ENCODE data around the gene DYNC1I2.

The DYNC1I2 gene

DNA sequence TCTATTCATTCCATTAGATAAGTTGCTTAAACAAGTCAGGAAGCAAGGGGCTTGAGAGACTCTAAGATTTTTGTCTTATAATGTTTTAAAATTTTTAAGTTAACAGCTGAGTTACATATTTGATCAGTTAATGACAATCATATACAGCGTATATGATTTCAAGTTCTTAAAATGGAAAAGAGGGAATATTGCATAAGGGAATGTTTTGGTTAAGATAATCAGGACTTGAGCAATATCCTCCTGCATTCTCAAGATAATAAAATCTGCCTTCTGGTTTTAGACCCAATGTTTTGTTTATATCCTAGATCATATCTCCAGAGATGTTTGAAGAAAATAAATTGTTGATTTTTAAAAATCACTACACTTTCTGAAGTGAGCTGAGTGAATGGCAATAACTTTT, 13.4 kb upstream of the DYNC1I2 start:
- no peak for DNase-seq (ENCODE audit: insufficient read length, low spot score)
- TF ChIP-seq PAX5 (IDR thresholded peaks at IDR 0.05; ENCODE audit: insufficient read depth, low read length, severe bottlenecking) (no peak), TAF1 (IDR thresholded peaks at IDR 0.05; ENCODE audit: low read depth, low read length) (no peak), POU2F2 (IDR thresholded peaks at IDR 0.05; ENCODE audit: low read depth, low read length) (no peak), POLR2A (IDR thresholded peaks at IDR 0.05; ENCODE audit: low read depth, low read length) (no peak), SPI1 (IDR thresholded peaks at IDR 0.05; ENCODE audit: low read depth, low read length) (no peak), POLR2AphosphoS5 (IDR thresholded peaks at IDR 0.05; ENCODE audit: low read depth, low read length) (no peak)
- no peak for FAIRE-seq

DNA sequence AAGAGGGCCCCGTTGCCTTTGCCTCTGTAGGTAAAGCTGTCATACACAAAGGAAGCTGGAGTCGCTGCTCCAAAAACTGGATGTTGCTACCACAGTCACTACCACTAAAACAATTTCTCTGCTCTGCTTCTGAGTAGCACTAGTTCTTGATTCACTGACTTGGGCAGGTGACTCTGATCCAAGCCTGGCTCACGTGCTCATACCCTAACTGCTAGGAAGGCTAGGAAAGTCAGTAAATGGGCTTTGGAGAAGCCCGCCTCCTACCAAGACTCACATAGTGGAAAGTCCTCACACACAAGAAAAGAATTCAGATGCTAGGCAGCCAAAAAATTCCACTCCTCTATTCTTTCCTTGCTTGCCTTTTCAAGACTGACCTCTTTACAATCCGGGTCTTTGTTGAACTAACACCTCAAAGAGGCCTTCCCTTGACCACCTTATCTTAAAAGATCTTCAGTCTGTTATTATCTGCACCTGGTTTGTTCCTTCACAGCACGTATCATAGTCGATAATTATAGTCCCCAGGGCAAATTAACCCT, 11.4 kb upstream of the DYNC1I2 start:
- no peak for TF ChIP-seq POLR2A (IDR thresholded peaks at IDR 0.05; ENCODE audit: low read depth, low read length)
- no peak for TF ChIP-seq TAF1 (IDR thresholded peaks at IDR 0.05; ENCODE audit: low read depth, low read length)
- TF ChIP-seq PAX5 (IDR thresholded peaks at IDR 0.05; ENCODE audit: insufficient read depth, low read length, severe bottlenecking) = no peak
- TF ChIP-seq POU2F2 (IDR thresholded peaks at IDR 0.05; ENCODE audit: low read depth, low read length) = no peak
- TF ChIP-seq POLR2AphosphoS5 (IDR thresholded peaks at IDR 0.05; ENCODE audit: low read depth, low read length) = no peak
- TF ChIP-seq SPI1 (IDR thresholded peaks at IDR 0.05; ENCODE audit: low read depth, low read length) = no peak
- DNase-seq (ENCODE audit: insufficient read length, low spot score) (no peak), FAIRE-seq (no peak)

DNA sequence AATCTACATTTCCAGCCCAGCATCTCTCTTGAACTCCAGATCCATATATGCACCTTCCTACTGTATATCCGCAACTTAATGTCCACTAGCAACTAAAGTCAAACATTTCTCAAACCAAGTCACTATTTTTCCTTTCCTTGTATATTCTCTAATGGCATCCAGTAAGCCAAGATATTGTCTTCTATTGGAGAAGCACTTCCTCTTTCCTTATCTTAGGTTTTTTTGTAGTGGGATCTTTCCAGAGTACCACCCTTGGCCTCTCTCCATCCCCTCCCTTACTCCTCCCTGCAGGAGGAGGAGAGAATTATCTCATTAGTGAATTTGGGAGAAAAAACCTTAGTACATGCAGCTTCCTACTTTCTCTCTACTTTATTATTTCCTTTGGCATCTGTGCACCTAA, 8.7 kb upstream of the DYNC1I2 start:
- peak; percentile 48; the same call in 1 of the 2 replicates for TF ChIP-seq SPI1 (IDR thresholded peaks at IDR 0.05; ENCODE audit: low read depth, low read length)
- TF ChIP-seq POU2F2 (IDR thresholded peaks at IDR 0.05; ENCODE audit: low read depth, low read length) = no peak
- FAIRE-seq (no peak), DNase-seq (ENCODE audit: insufficient read length, low spot score) (no peak)

DNA sequence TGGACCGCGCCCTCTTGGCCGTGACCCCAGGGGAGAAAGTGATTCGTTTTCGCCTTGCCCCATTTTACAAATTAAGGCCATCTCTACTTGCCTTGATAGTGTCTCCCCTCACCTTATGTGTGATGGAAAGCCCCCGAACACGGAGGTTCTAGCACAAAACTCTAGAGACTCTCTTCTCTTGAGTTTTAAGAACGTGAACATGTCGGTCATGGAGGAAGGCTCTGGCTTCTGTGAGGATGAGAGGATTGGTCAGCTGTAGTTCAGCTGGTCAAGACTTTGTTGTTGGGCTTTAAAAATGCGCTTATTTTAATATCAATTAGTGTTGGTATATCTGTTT, 828 bp downstream of the DYNC1I2 start:
- FAIRE-seq (no peak), DNase-seq (ENCODE audit: insufficient read length, low spot score) (no peak)
- TF ChIP-seq TAF1 (IDR thresholded peaks at IDR 0.05; ENCODE audit: low read depth, low read length) (no peak), POU2F2 (IDR thresholded peaks at IDR 0.05; ENCODE audit: low read depth, low read length) (no peak), POLR2AphosphoS5 (IDR thresholded peaks at IDR 0.05; ENCODE audit: low read depth, low read length) (no peak)

DNA sequence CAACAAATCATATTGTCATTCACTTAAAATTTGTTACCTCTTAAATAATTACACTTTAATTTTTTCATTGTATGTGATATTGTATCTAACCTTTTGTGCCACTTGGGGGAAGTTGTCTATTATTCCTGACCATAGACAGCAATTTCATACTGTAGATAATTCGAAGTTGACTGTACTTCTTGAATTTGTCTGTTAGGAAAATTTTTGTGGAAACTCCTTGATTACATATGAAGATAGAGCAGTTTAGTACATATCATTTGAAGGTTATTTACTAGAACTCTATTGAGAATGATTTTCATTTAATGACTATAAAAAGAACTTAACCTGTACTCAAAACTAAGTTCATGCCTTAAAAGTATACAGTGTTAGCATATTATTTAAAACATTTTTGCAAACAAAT, 5.1 kb downstream of the DYNC1I2 start:
- DNase-seq (ENCODE audit: insufficient read length, low spot score) = no peak
- TF ChIP-seq POLR2AphosphoS5 (IDR thresholded peaks at IDR 0.05; ENCODE audit: low read depth, low read length) (no peak), POLR2A (IDR thresholded peaks at IDR 0.05; ENCODE audit: low read depth, low read length) (no peak), SPI1 (IDR thresholded peaks at IDR 0.05; ENCODE audit: low read depth, low read length) (no peak), TAF1 (IDR thresholded peaks at IDR 0.05; ENCODE audit: low read depth, low read length) (no peak), POU2F2 (IDR thresholded peaks at IDR 0.05; ENCODE audit: low read depth, low read length) (no peak)
- no peak for FAIRE-seq

DNA sequence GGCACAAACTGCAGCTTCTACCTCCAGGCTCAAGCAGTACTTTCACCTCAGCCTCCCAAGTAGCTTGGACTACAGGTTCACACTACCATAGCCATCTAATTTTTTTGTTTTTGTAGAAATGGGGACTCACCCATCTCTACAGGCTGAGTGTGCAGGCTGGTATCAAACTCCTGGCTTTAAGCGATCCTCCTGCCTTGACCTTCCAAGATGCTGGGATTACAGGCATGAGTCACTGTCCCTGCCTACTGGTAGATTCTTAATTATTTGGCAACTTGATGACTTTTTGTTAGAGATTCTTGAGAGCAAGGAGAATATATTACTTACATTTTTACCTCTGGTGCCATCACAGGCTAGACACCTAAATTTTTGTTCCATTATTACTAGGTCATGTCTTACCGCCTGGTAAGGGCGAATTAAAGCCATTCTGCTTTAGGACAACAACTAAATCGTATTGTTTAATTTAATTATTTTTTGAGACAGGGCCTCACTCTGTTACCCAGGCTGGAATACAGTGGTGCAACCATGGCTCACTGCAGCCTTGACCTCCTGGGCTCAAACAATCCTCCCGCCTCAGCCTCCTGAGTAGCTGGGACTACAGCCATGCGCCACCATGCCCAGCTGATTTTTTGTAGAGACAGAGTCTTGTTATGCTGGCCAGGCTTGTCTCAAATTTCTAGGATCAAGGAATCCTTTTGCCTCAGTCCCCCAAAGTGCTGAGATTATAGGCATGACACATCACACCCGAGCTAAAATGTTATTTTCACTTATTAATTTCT, 15.7 kb downstream of the DYNC1I2 start:
- TF ChIP-seq PAX5 (IDR thresholded peaks at IDR 0.05; ENCODE audit: insufficient read depth, low read length, severe bottlenecking) (no peak), POLR2AphosphoS5 (IDR thresholded peaks at IDR 0.05; ENCODE audit: low read depth, low read length) (no peak), POLR2A (IDR thresholded peaks at IDR 0.05; ENCODE audit: low read depth, low read length) (no peak), TAF1 (IDR thresholded peaks at IDR 0.05; ENCODE audit: low read depth, low read length) (no peak), POU2F2 (IDR thresholded peaks at IDR 0.05; ENCODE audit: low read depth, low read length) (no peak)
- no peak for FAIRE-seq
- DNase-seq (ENCODE audit: insufficient read length, low spot score) = no peak

DNA sequence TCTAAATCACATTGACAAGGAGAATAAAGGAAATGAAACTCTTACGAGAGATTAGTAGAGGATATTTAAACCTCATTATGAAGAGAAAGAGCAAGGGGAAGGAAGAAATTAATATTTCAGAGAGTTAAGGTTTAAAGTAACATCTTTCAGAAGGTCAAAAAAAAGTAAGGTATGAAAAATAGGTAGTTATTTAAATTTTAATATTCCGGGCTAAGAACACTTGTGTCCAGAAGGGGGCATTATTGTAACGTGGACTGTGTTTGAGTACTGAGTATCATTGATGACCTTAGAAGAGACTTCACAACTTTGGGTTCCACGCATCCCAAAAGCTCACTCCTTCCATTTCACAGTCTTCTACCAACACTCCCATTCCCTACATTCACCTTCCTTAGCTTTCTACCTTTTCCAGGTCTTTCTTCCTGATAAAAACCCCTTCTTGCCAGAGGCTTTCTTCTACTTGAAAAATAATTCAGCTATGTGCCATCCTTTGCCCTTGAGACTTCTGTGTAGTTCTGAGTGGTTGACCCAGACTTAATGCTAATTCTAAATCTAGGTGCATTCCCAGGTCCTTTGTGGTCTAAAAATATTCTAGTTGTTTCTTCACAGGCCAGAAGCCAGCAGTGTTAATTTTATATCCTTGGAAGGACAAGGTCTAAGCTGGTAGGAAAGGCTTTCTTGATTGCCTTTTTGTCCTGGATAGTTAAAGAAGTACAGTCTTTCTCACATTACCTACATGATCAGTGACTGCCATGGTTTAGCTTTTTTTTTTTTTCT, 16.5 kb downstream of the DYNC1I2 start:
- TF ChIP-seq SPI1 (IDR thresholded peaks at IDR 0.05; ENCODE audit: low read depth, low read length) (no peak), TAF1 (IDR thresholded peaks at IDR 0.05; ENCODE audit: low read depth, low read length) (no peak), POLR2AphosphoS5 (IDR thresholded peaks at IDR 0.05; ENCODE audit: low read depth, low read length) (no peak), POU2F2 (IDR thresholded peaks at IDR 0.05; ENCODE audit: low read depth, low read length) (no peak), POLR2A (IDR thresholded peaks at IDR 0.05; ENCODE audit: low read depth, low read length) (no peak), PAX5 (IDR thresholded peaks at IDR 0.05; ENCODE audit: insufficient read depth, low read length, severe bottlenecking) (no peak)
- DNase-seq (ENCODE audit: insufficient read length, low spot score) = no peak
- FAIRE-seq = peak; percentile 41

DNA sequence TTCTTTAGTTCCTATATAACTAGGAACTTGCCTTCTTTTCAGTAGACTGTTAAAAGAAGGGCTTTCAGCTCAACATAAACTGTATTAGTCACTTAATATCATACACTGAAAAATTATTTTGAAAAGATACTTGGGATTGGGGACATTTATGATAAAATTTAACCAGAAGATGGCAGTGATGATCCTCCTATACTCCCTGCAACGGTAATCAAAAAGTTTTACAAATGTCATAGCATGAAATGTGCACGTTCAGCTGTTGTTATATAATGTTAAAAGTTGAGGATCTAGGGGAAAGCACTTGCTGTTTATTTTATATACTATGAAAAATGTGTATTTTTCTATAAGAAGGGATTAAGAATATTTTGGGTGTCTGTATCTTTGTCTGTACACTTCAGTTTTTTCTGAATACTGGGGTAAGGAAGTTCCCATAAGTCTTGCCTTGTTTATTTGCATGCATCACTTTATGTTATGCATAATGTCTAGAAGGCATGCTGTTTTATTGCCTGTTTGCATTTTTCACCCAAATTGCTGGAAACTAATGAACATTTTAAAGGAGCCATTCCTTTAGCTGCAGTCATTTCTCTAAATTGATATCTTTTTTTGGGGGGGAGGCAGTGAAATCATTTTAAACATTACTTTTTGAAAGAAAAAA, 19.0 kb downstream of the DYNC1I2 start:
- DNase-seq (ENCODE audit: insufficient read length, low spot score) (no peak), FAIRE-seq (peak; percentile 60)
- TF ChIP-seq POLR2A (IDR thresholded peaks at IDR 0.05; ENCODE audit: low read depth, low read length) = no peak
- no peak for TF ChIP-seq TAF1 (IDR thresholded peaks at IDR 0.05; ENCODE audit: low read depth, low read length)
- no peak for TF ChIP-seq POU2F2 (IDR thresholded peaks at IDR 0.05; ENCODE audit: low read depth, low read length)
- no peak for TF ChIP-seq POLR2AphosphoS5 (IDR thresholded peaks at IDR 0.05; ENCODE audit: low read depth, low read length)
- TF ChIP-seq SPI1 (IDR thresholded peaks at IDR 0.05; ENCODE audit: low read depth, low read length) = no peak
- TF ChIP-seq PAX5 (IDR thresholded peaks at IDR 0.05; ENCODE audit: insufficient read depth, low read length, severe bottlenecking) = no peak

DNA sequence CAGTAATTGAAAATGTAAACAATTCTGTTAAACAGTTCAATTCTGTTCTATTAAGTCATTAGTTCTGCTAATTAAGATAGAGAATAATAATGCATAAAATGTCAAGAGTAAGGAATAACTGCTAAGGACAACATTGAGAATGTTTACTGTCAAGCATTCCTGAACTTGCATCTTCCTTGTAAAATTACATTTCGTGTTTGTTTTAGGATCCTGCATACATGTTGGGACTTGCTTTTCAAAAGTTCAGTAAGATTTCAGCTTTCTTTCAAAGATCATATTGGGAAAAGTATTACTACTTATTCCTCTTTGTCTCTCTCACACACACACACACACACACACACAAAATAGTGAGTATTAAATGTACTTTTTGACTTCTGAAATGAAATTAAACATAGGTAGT, 20.5 kb downstream of the DYNC1I2 start:
- TF ChIP-seq POLR2A (IDR thresholded peaks at IDR 0.05; ENCODE audit: low read depth, low read length) (no peak), PAX5 (IDR thresholded peaks at IDR 0.05; ENCODE audit: insufficient read depth, low read length, severe bottlenecking) (no peak), POU2F2 (IDR thresholded peaks at IDR 0.05; ENCODE audit: low read depth, low read length) (no peak), TAF1 (IDR thresholded peaks at IDR 0.05; ENCODE audit: low read depth, low read length) (no peak), POLR2AphosphoS5 (IDR thresholded peaks at IDR 0.05; ENCODE audit: low read depth, low read length) (no peak), SPI1 (IDR thresholded peaks at IDR 0.05; ENCODE audit: low read depth, low read length) (no peak)
- no peak for DNase-seq (ENCODE audit: insufficient read length, low spot score)
- no peak for FAIRE-seq
